ENCODE results near the gene FAF1. TPM values are rescaled to one million over a fixed set of nuclear protein-coding genes. Genes with fewer than 3 reads are reported as not detected.

The FAF1 gene
- total and polyA plus RNA-seq, 4 donors = 27.2 to 51.6 (median 37.1) TPM

GRCh38 chr1:50902419-50902818 lies 57.6 kb downstream of the FAF1 start:
- no peak overlapping the region for H3K27ac ChIP-seq (ENCODE audit: low read depth in 1 of 2, low read length in 1 of 2)

GRCh38 chr1:50901872-50902271 lies 58.2 kb downstream of the FAF1 start:
- 0% methylated on average over 1 of the region's 1 CpG for WGBS, 2 donors
- Histone ChIP-seq H3K4me1 (ENCODE audit: control insufficient read depth in 5 of 5, insufficient read depth in 5 of 5, low read length in 5 of 5) (peaks cover 0 to 2% (median 0%) of the 10 kb centered on the region in 5 donors), H3K9me3 (ENCODE audit: control insufficient read depth in 4 of 4, insufficient read depth in 3 of 4, low read length in 3 of 4) (peaks cover 0 to 3% (median 0%) of the 10 kb centered on the region in 4 donors), H3K4me3 (no peak overlapping the region), H3K27me3 (ENCODE audit: control insufficient read depth in 3 of 3, insufficient read depth in 3 of 3, low read length in 2 of 3) (no peaks in the 10 kb centered on the region), H3K27ac (ENCODE audit: low read depth in 1 of 2, low read length in 1 of 2) (no peak overlapping the region), H3K9ac (ENCODE audit: insufficient read depth in 1 of 2, low read length in 2 of 2) (no peak overlapping the region), H3K36me3 (ENCODE audit: control insufficient read depth in 4 of 4, insufficient read depth in 4 of 4, low read length in 4 of 4) (no peaks in the 10 kb centered on the region)
- ATAC-seq (ENCODE audit: insufficient read depth, low FRiP score) = no peak
- no peak for DNase-seq
- TF ChIP-seq CTCF (IDR thresholded peaks at IDR 0.05; ENCODE audit: control extremely low read depth, extremely low read depth) = no peak

More at GRCh38 chr1:50902419-50902818, 57.6 kb downstream of the FAF1 start:
- peaks cover 0 to 2% (median 0%) of the 10 kb centered on the region in 5 donors for H3K4me1 ChIP-seq (ENCODE audit: control insufficient read depth in 5 of 5, insufficient read depth in 5 of 5, low read length in 5 of 5)
- no peak for ATAC-seq (ENCODE audit: insufficient read depth, low FRiP score)
- 91 to 94% methylated on average over 1 of the region's 1 CpG for WGBS, 2 donors
- no peaks in the 10 kb centered on the region for H3K27me3 ChIP-seq (ENCODE audit: control insufficient read depth in 3 of 3, insufficient read depth in 3 of 3, low read length in 2 of 3)
- no peak overlapping the region for H3K9ac ChIP-seq (ENCODE audit: insufficient read depth in 1 of 2, low read length in 2 of 2)
- H3K4me3 ChIP-seq = no peak overlapping the region
- no peak for TF ChIP-seq CTCF (IDR thresholded peaks at IDR 0.05; ENCODE audit: control extremely low read depth, extremely low read depth)
- H3K36me3 ChIP-seq (ENCODE audit: control insufficient read depth in 4 of 4, insufficient read depth in 4 of 4, low read length in 4 of 4) = no peaks in the 10 kb centered on the region
- DNase-seq = no peak
- H3K9me3 ChIP-seq (ENCODE audit: control insufficient read depth in 4 of 4, insufficient read depth in 3 of 4, low read length in 3 of 4) = peaks cover 0 to 3% (median 0%) of the 10 kb centered on the region in 4 donors

- no peak for TF ChIP-seq CTCF (IDR thresholded peaks at IDR 0.05; ENCODE audit: control extremely low read depth, extremely low read depth)
- H3K9ac ChIP-seq (ENCODE audit: insufficient read depth in 1 of 2, low read length in 2 of 2) = no peak overlapping the region
- DNase-seq (no peak), ATAC-seq (ENCODE audit: insufficient read depth, low FRiP score) (no peak)
- H3K9me3 ChIP-seq (ENCODE audit: control insufficient read depth in 4 of 4, insufficient read depth in 3 of 4, low read length in 3 of 4) = no peaks in the 10 kb centered on the region
- H3K36me3 ChIP-seq (ENCODE audit: control insufficient read depth in 4 of 4, insufficient read depth in 4 of 4, low read length in 4 of 4) = no peaks in the 10 kb centered on the region
- no peak overlapping the region for H3K27ac ChIP-seq (ENCODE audit: low read depth in 1 of 2, low read length in 1 of 2)
- peaks cover 0 to 3% (median 0%) of the 10 kb centered on the region in 5 donors for H3K4me1 ChIP-seq (ENCODE audit: control insufficient read depth in 5 of 5, insufficient read depth in 5 of 5, low read length in 5 of 5)
- WGBS, 2 donors = 71 to 87% methylated on average over 2 of the region's 2 CpGs
- H3K27me3 ChIP-seq (ENCODE audit: control insufficient read depth in 3 of 3, insufficient read depth in 3 of 3, low read length in 2 of 3) = no peaks in the 10 kb centered on the region
- H3K4me3 ChIP-seq = no peak overlapping the region
Observed at GRCh38 chr1:50898773-50899172, 61.3 kb downstream of the FAF1 start.

GRCh38 chr1:50894340-50894739 lies 65.7 kb downstream of the FAF1 start:
- no peak for ATAC-seq (ENCODE audit: insufficient read depth, low FRiP score)
- H3K27ac ChIP-seq (ENCODE audit: low read depth in 1 of 2, low read length in 1 of 2) = no peak overlapping the region
- no peaks in the 10 kb centered on the region for H3K36me3 ChIP-seq (ENCODE audit: control insufficient read depth in 4 of 4, insufficient read depth in 4 of 4, low read length in 4 of 4)
- TF ChIP-seq CTCF (IDR thresholded peaks at IDR 0.05; ENCODE audit: control extremely low read depth, extremely low read depth) = no peak
- WGBS, 2 donors = 100% methylated on average over 1 of the region's 1 CpG
- peaks cover 0 to 4% (median 0%) of the 10 kb centered on the region in 5 donors for H3K4me1 ChIP-seq (ENCODE audit: control insufficient read depth in 5 of 5, insufficient read depth in 5 of 5, low read length in 5 of 5)
- no peak for DNase-seq
- H3K4me3 ChIP-seq = no peak overlapping the region
- no peaks in the 10 kb centered on the region for H3K9me3 ChIP-seq (ENCODE audit: control insufficient read depth in 4 of 4, insufficient read depth in 3 of 4, low read length in 3 of 4)
- no peaks in the 10 kb centered on the region for H3K27me3 ChIP-seq (ENCODE audit: control insufficient read depth in 3 of 3, insufficient read depth in 3 of 3, low read length in 2 of 3)
- H3K9ac ChIP-seq (ENCODE audit: insufficient read depth in 1 of 2, low read length in 2 of 2) = no peak overlapping the region
